IMR-90 (cell line): ENCODE data around the gene PLIN4.

Experiments used
- BHLHE40 ChIP-seq: fragments of 150-350 bp; IDR thresholded peaks from 2 replicates; pipeline ENCODE4 v1.6.1; 2016; ENCODE audit warnings: mild to moderate bottlenecking, low read depth, low read length
- CHD1 ChIP-seq: IDR thresholded peaks from 2 replicates; pipeline ENCODE4 v1.6.1; 2012; ENCODE audit warnings: low read depth, low read length, improper control_type of control experiment
- CTCF ChIP-seq: conservative IDR thresholded peaks from 2 replicates; pipeline ENCODE4 v1.5.1; 2012; ENCODE audit warnings: mild to moderate bottlenecking, low read depth, low read length, improper control_type of control experiment
- ELK1 ChIP-seq: fragments of 150-350 bp; IDR thresholded peaks from 2 replicates; pipeline ENCODE4 v1.6.1; 2016; ENCODE audit warnings: low read depth, mild to moderate bottlenecking, low read length, moderate library complexity, borderline replicate concordance
- NFE2L2 ChIP-seq: fragments of 150-350 bp; IDR thresholded peaks from 2 replicates; pipeline ENCODE4 v1.6.1; 2016; ENCODE audit warnings: low read depth, mild to moderate bottlenecking, low read length
- POLR2A ChIP-seq: IDR thresholded peaks from 2 replicates; pipeline ENCODE4 v1.6.1; 2012; ENCODE audit warnings: mild to moderate bottlenecking, low read depth, low read length
- USF2 ChIP-seq: fragments of 150-350 bp; IDR thresholded peaks from 2 replicates; pipeline ENCODE4 v1.6.1; 2017; ENCODE audit warnings: mild to moderate bottlenecking, antibody characterized with exemption, low read length, low read depth

GRCh38 chr19:4453232-4454179 is 64.8 kb downstream of the PLIN4 start:
- TF ChIP-seq CTCF (no peak), ELK1 (no peak), NFE2L2 (no peak), USF2 (no peak), CHD1 (no peak), BHLHE40 (no peak), POLR2A (no peak)
